H9 (cell line): ENCODE data around the gene MYOZ3. TPM values are rescaled to one million over a fixed set of nuclear protein-coding genes. Genes with fewer than 3 reads are reported as not detected.
A peak's percentile ranks its signal among the peaks of the same experiment; 100 is the strongest.

ENCODE experiments used
- DNase-seq: peaks from one replicate; pipeline ENCODE4 v3.0.0-alpha.2; 2017
- H2AFZ ChIP-seq: one replicate; pipeline ENCODE4 v1.6.1; 2013; ENCODE audit warnings: mild to moderate bottlenecking, low read length, control low read depth, moderate library complexity
- H2AK5ac ChIP-seq: 2 replicates; pipeline ENCODE4 v1.6.1; 2013; ENCODE audit warnings: low read length, control low read depth, mixed read lengths; ENCODE audit not compliant: insufficient read length
- H2BK120ac ChIP-seq: one replicate; pipeline ENCODE4 v1.6.1; 2013; ENCODE audit warnings: low read depth, mild to moderate bottlenecking, low read length, control low read depth, inconsistent platforms; ENCODE audit not compliant: poor library complexity, severe bottlenecking
- H2BK12ac ChIP-seq: 2 replicates; pipeline ENCODE4 v1.6.1; 2013; ENCODE audit warnings: low read length, control low read depth, mixed read lengths, low read depth; ENCODE audit not compliant: insufficient read length
- H2BK15ac ChIP-seq: 2 replicates; pipeline ENCODE4 v1.6.1; 2013; ENCODE audit warnings: low read depth, low read length, control low read depth
- H2BK20ac ChIP-seq: one replicate; pipeline ENCODE4 v1.6.1; 2013; ENCODE audit warnings: low read depth, mild to moderate bottlenecking, low read length, control low read depth, inconsistent platforms; ENCODE audit not compliant: poor library complexity, severe bottlenecking
- H2BK5ac ChIP-seq: 2 replicates; pipeline ENCODE4 v1.6.1; 2013; ENCODE audit warnings: low read length, control low read depth, mixed read lengths; ENCODE audit not compliant: insufficient read length
- H3K14ac ChIP-seq: 2 replicates; pipeline ENCODE4 v1.6.1; 2013; ENCODE audit warnings: low read length, control low read depth; ENCODE audit not compliant: insufficient read depth
- H3K18ac ChIP-seq: 2 replicates; pipeline ENCODE4 v1.6.1; 2013; ENCODE audit warnings: low read depth, mild to moderate bottlenecking, mixed read lengths, low read length, control low read depth; ENCODE audit not compliant: insufficient read length
- H3K23ac ChIP-seq: 2 replicates; pipeline ENCODE4 v1.6.1; 2013; ENCODE audit warnings: low read length, control low read depth, mixed read lengths, low read depth; ENCODE audit not compliant: insufficient read length
- H3K23me2 ChIP-seq: 2 replicates; pipeline ENCODE4 v1.6.1; 2013; ENCODE audit warnings: low read depth, mild to moderate bottlenecking, mixed read lengths, low read length, control low read depth; ENCODE audit not compliant: insufficient read length, poor library complexity, severe bottlenecking
- H3K27ac ChIP-seq: 2 replicates; pipeline ENCODE4 v1.5.1; 2013; ENCODE audit warnings: low read length, control low read depth, mixed read lengths, low read depth; ENCODE audit not compliant: insufficient read length
- H3K27me3 ChIP-seq: 2 replicates; pipeline ENCODE4 v1.6.1; 2013; ENCODE audit warnings: low read length, control low read depth, inconsistent platforms; ENCODE audit not compliant: insufficient read depth
- H3K4ac ChIP-seq: 2 replicates; pipeline ENCODE4 v1.6.1; 2013; ENCODE audit warnings: low read depth, mild to moderate bottlenecking, control low read depth, inconsistent platforms, low read length, moderate library complexity
- H3K4me1 ChIP-seq: 2 replicates; pipeline ENCODE4 v1.6.1; 2013; ENCODE audit warnings: low read length, control low read depth, inconsistent platforms; ENCODE audit not compliant: insufficient read depth
- H3K4me2 ChIP-seq: 2 replicates; pipeline ENCODE4 v1.6.1; 2013; ENCODE audit warnings: low read length, control low read depth, mixed read lengths; ENCODE audit not compliant: insufficient read length, insufficient read depth
- H3K56ac ChIP-seq: 2 replicates; pipeline ENCODE4 v1.6.1; 2013; ENCODE audit warnings: low read depth, mild to moderate bottlenecking, mixed read lengths, low read length, control low read depth; ENCODE audit not compliant: insufficient read length
- H3K79me1 ChIP-seq: 2 replicates; pipeline ENCODE4 v1.6.1; 2013; ENCODE audit warnings: low read depth, mild to moderate bottlenecking, moderate library complexity, low read length, control low read depth, inconsistent platforms; ENCODE audit not compliant: insufficient read depth, poor library complexity, severe bottlenecking
- H3K79me2 ChIP-seq: 2 replicates; pipeline ENCODE4 v1.6.1; 2013; ENCODE audit warnings: low read length, control low read depth, inconsistent platforms; ENCODE audit not compliant: insufficient read depth
- H3K9ac ChIP-seq: 2 replicates; pipeline ENCODE4 v1.6.1; 2013; ENCODE audit warnings: low read length, control low read depth, mixed read lengths; ENCODE audit not compliant: insufficient read length; ENCODE audit errors: extremely low read depth
- H3K9me3 ChIP-seq: one replicate; pipeline ENCODE4 v1.6.1; 2013; ENCODE audit warnings: low read depth, low read length, inconsistent platforms; ENCODE audit not compliant: control insufficient read depth
- H3T11ph ChIP-seq: one replicate; pipeline ENCODE4 v1.6.1; 2013; ENCODE audit warnings: mild to moderate bottlenecking, low read length, control low read depth, inconsistent platforms
- H4K20me1 ChIP-seq: one replicate; pipeline ENCODE4 v1.6.1; 2013; ENCODE audit not compliant: control insufficient read depth, insufficient read length, insufficient read depth
- H4K5ac ChIP-seq: 2 replicates; pipeline ENCODE4 v1.6.1; 2013; ENCODE audit warnings: low read depth, mild to moderate bottlenecking, mixed read lengths, low read length, control low read depth; ENCODE audit not compliant: insufficient read length
- H4K8ac ChIP-seq: replicated peaks from 2 replicates; pipeline ENCODE4 v1.6.1; 2013; ENCODE audit warnings: low read length, control low read depth, mixed read lengths, low read depth; ENCODE audit not compliant: insufficient read length
- H4K91ac ChIP-seq: 2 replicates; pipeline ENCODE4 v1.6.1; 2013; ENCODE audit warnings: low read depth, mild to moderate bottlenecking, moderate library complexity, mixed read lengths, low read length, control low read depth; ENCODE audit not compliant: insufficient read length
- H3K27ac Mint-ChIP-seq, 3 experiments: 2 replicates in 2 of 3; 3 replicates in 1 of 3; pipeline ENCODE4 v1.8.0; 2020 to 2021; ENCODE audit warnings: mixed read lengths in 3 of 3, mild to moderate bottlenecking in 1 of 3, moderate library complexity in 1 of 3
- H3K27me3 Mint-ChIP-seq: 2 replicates; pipeline ENCODE4 v1.8.0; 2021; ENCODE audit warnings: low read depth, mild to moderate bottlenecking, moderate library complexity, mixed read lengths
- H3K36me3 Mint-ChIP-seq, 3 experiments: 2 replicates in 2 of 3; 3 replicates in 1 of 3; pipeline ENCODE4 v1.8.0; 2020 to 2021; ENCODE audit warnings: low read depth in 3 of 3, mixed read lengths in 3 of 3; ENCODE audit not compliant: insufficient read depth in 1 of 3
- H3K4me1 Mint-ChIP-seq, 2 experiments: 2 replicates each; pipeline ENCODE4 v1.8.0; 2020; ENCODE audit warnings: mixed read lengths in 2 of 2
- H3K4me3 Mint-ChIP-seq, 2 experiments: 2 replicates in 1 of 2; 3 replicates in 1 of 2; pipeline ENCODE4 v1.8.0; 2020 to 2021; ENCODE audit warnings: mild to moderate bottlenecking in 2 of 2, mixed read lengths in 2 of 2, moderate library complexity in 1 of 2
- H3K9me3 Mint-ChIP-seq, 2 experiments: 2 replicates in 1 of 2; 3 replicates in 1 of 2; pipeline ENCODE4 v1.8.0; 2020; ENCODE audit warnings: mild to moderate bottlenecking in 2 of 2, mixed read lengths in 2 of 2, moderate library complexity in 1 of 2
- CTCF ChIP-seq: fragments of 200-600 bp; sonication (generic); conservative IDR thresholded peaks from 3 replicates; pipeline ENCODE4 v1.8.0; 2021; ENCODE audit warnings: antibody characterized with exemption, mild to moderate bottlenecking
- WGBS: extraction: QIAGEN DNeasy Blood & Tissue Kit; methylation state at CpG from one replicate; pipeline ENCODE4 v1.1.7; 2013; ENCODE audit warnings: missing lambda C conversion rate, low lambda C conversion rate, mixed read lengths; ENCODE audit not compliant: insufficient read length; ENCODE audit errors: extremely low coverage; 5-methylcytosine and 5-hydroxymethylcytosine counted together
- total RNA-seq: library from RNA; stranded (reverse); gene quantifications from 2 replicates; pipeline ENCODE4 v1.2.1, GENCODE V29; 2021

The MYOZ3 gene
- total RNA-seq, 1 experiment from 2014 or later: 18.1 TPM

- no peak overlapping the region for H3K27ac ChIP-seq
- H3K14ac ChIP-seq: 0 out of 2 replicates have a peak overlapping the region, but pooled peaks have one; percentile 61
- peak; percentile 89 for DNase-seq
Observed at GRCh38 chr5:150672237-150672883, 11.3 kb downstream of the MYOZ3 start.

More at GRCh38 chr5:150672237-150672883, 11.3 kb downstream of the MYOZ3 start:
- no peak overlapping the region for H2AK5ac ChIP-seq
- H3K4ac ChIP-seq: no peak overlapping the region
- Mint-ChIP-seq H3K27ac (peak overlapping the region; percentile 66 to 94 (median 94); a peak in 5 of 7 replicates), H3K4me3 (peak overlapping the region; percentile 87 to 91), H3K27me3 (no peaks in the 10 kb centered on the region), H3K36me3 (peaks cover 6 to 10% (median 8%) of the 10 kb centered on the region in 3 experiments; a peak in 6 of 7 replicates), H3K9me3 (no peaks in the 10 kb centered on the region; a peak in 1 of 5 replicates), H3K4me1 (peaks cover 29 to 30% of the 10 kb centered on the region in 2 experiments)
- H3K9ac ChIP-seq: peak overlapping the region; percentile 73
- H3K9me3 ChIP-seq: no peaks in the 10 kb centered on the region
- peak overlapping the region; percentile 74 for H3K4me2 ChIP-seq
- no peak overlapping the region for H2BK12ac ChIP-seq
- no peak overlapping the region for H2BK20ac ChIP-seq
- no peak overlapping the region for H3K56ac ChIP-seq
- H2AFZ ChIP-seq: no peak overlapping the region
- H3K4me1 ChIP-seq: peaks cover 3% of the 10 kb centered on the region; the same call in 1 of the 2 replicates
- no peaks in the 10 kb centered on the region for H3K27me3 ChIP-seq
- H2BK15ac ChIP-seq: no peak overlapping the region
- no peak overlapping the region for H4K8ac ChIP-seq
- no peaks in the 10 kb centered on the region for H4K20me1 ChIP-seq
- no peak overlapping the region for H4K5ac ChIP-seq
- no peaks in the 10 kb centered on the region for H3K79me2 ChIP-seq
- no peak overlapping the region for H3T11ph ChIP-seq
- peak; percentile 31; the same call in 2 of the 3 replicates for TF ChIP-seq CTCF
- H4K91ac ChIP-seq: no peak overlapping the region
- H3K23ac ChIP-seq: no peak overlapping the region
- no peak overlapping the region for H2BK120ac ChIP-seq
- H2BK5ac ChIP-seq: no peak overlapping the region
- peak overlapping the region; percentile 93 for H3K18ac ChIP-seq
- WGBS: no CpG with 5 or more reads among the region's 38 CpGs
- H3K23me2 ChIP-seq: peaks cover 7% of the 10 kb centered on the region
- H3K79me1 ChIP-seq: no peaks in the 10 kb centered on the region
